ENCODE measurements around the gene SDF2L1. TPM values are rescaled to one million over a fixed set of nuclear protein-coding genes. Genes with fewer than 3 reads are reported as not detected.
A peak's percentile ranks its signal among the peaks of the same experiment; 100 is the strongest.

Gene SDF2L1
- total and polyA plus RNA-seq, 9 of the 15 experiments (the other 6 are each of a cell fraction or from before 2014, with no cell fraction given), result 15.1 to 989 (median 124) TPM

DNA sequence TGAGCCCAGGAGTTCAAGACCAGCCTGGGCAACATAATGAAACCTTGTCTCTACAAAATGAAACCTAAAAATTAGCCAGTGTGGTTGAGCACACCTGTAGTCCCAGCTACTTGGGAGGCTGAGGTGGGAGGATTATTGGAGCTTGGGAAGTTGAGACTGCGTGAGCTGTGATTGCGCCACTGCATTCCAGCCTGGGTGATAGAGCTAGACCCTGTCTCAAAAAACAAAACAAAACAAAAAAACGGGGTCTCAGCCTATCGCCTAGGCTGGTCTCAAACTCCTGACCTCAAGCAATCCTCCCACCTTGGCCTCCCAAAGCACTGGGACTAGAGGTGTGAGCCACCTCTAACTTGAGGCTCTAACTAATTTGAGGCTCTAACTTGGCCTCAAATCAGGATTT is 37.3 kb downstream of the SDF2L1 start (continued):
- TF ChIP-seq, protein P1, sequence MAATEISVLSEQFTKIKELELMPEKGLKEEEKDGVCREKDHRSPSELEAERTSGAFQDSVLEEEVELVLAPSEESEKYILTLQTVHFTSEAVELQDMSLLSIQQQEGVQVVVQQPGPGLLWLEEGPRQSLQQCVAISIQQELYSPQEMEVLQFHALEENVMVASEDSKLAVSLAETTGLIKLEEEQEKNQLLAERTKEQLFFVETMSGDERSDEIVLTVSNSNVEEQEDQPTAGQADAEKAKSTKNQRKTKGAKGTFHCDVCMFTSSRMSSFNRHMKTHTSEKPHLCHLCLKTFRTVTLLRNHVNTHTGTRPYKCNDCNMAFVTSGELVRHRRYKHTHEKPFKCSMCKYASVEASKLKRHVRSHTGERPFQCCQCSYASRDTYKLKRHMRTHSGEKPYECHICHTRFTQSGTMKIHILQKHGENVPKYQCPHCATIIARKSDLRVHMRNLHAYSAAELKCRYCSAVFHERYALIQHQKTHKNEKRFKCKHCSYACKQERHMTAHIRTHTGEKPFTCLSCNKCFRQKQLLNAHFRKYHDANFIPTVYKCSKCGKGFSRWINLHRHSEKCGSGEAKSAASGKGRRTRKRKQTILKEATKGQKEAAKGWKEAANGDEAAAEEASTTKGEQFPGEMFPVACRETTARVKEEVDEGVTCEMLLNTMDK (IDR thresholded peaks at IDR 0.05; ENCODE audit: borderline replicate concordance, insufficient read depth, low read depth, low read length, poor library complexity, severe bottlenecking), result no peak
- no peak for TF ChIP-seq SRSF1 (IDR thresholded peaks at IDR 0.05; ENCODE audit: low read depth, low read length)
- TF ChIP-seq ZNF24 (IDR thresholded peaks at IDR 0.05), result no peak
- peak; percentile 22; the same call in 1 of the 2 replicates for TF ChIP-seq SUPT5H (IDR thresholded peaks at IDR 0.05)
- no peak for TF ChIP-seq SNRNP70 (optimal IDR thresholded peaks at IDR 0.05; ENCODE audit: low read depth, low read length)
- no peak for TF ChIP-seq TFAP4 (CRISPR knock-in tag; IDR thresholded peaks at IDR 0.05; ENCODE audit: borderline replicate concordance)
- no peak for TF ChIP-seq RFX1 (IDR thresholded peaks at IDR 0.05)
- 0 out of 2 replicates have a peak, but pooled peaks have one; percentile 5 for TF ChIP-seq HBP1 (CRISPR knock-in tag; IDR thresholded peaks at IDR 0.05)
- no peak for TF ChIP-seq U2AF1 (optimal IDR thresholded peaks at IDR 0.05; ENCODE audit: low read depth, low read length)
- TF ChIP-seq NFATC3 (IDR thresholded peaks at IDR 0.05), result no peak
- no peak for TF ChIP-seq ZNF140 (CRISPR knock-in tag; IDR thresholded peaks at IDR 0.05)
- no peak for TF ChIP-seq HDAC8 (tag; IDR thresholded peaks at IDR 0.05)
- TF ChIP-seq NFRKB (IDR thresholded peaks at IDR 0.05; ENCODE audit: low read depth), result no peak
- TF ChIP-seq POLR2G (IDR thresholded peaks at IDR 0.05; ENCODE audit: low read depth, low read length), result no peak
- no peak for TF ChIP-seq SMARCE1 (IDR thresholded peaks at IDR 0.05)
- TF ChIP-seq ZC3H11A (IDR thresholded peaks at IDR 0.05; ENCODE audit: low read depth, low read length), result no peak
- TF ChIP-seq ZNF830 (CRISPR knock-in tag; IDR thresholded peaks at IDR 0.05), result no peak
- no peak for TF ChIP-seq CREM (IDR thresholded peaks at IDR 0.05; ENCODE audit: low read depth)
- no peak for TF ChIP-seq CREB1 (IDR thresholded peaks at IDR 0.05)
- TF ChIP-seq CREB1 (CRISPR knock-in tag; IDR thresholded peaks at IDR 0.05), result no peak
- no peak for TF ChIP-seq ESRRB (CRISPR knock-in tag; IDR thresholded peaks at IDR 0.05; ENCODE audit: borderline replicate concordance)
- TF ChIP-seq MAFG (tag; conservative IDR thresholded peaks at IDR 0.05), result no peak
- peak in 1 of 2 experiments; percentile 50; a peak in 1 of 4 replicates for TF ChIP-seq BCLAF1 (IDR thresholded peaks at IDR 0.05; ENCODE audit: borderline replicate concordance in 1 of 2, control insufficient read depth in 1 of 2, low read depth in 2 of 2, low read length in 1 of 2)
